Trophoblast cell (in vitro differentiated cells and primary cell): ENCODE data around the gene KRT79.

Source experiments
- DNase-seq, 2 donors: peaks; one replicate each; pipeline ENCODE4 v3.0.0-alpha.2; 2016
- H2AFZ ChIP-seq: 2 replicates; pipeline ENCODE4 v1.6.1; 2013; ENCODE audit warnings: low read length, moderate library complexity, mild to moderate bottlenecking; ENCODE audit not compliant: insufficient read depth, poor library complexity
- H2AK5ac ChIP-seq: 2 replicates; pipeline ENCODE4 v1.6.1; 2013; ENCODE audit warnings: mild to moderate bottlenecking, low read length
- H2BK120ac ChIP-seq: 2 replicates; pipeline ENCODE4 v1.6.1; 2013; ENCODE audit warnings: low read length, mild to moderate bottlenecking, moderate library complexity; ENCODE audit not compliant: insufficient read depth, poor library complexity
- H2BK12ac ChIP-seq: 2 replicates; pipeline ENCODE4 v1.6.1; 2013; ENCODE audit warnings: mild to moderate bottlenecking, low read length, moderate library complexity
- H2BK5ac ChIP-seq: 2 replicates; pipeline ENCODE4 v1.6.1; 2013; ENCODE audit warnings: low read length, low read depth, moderate library complexity, mild to moderate bottlenecking; ENCODE audit not compliant: poor library complexity
- H3K14ac ChIP-seq: 2 replicates; pipeline ENCODE4 v1.6.1; 2013; ENCODE audit warnings: mild to moderate bottlenecking, low read length
- H3K18ac ChIP-seq: 2 replicates; pipeline ENCODE4 v1.6.1; 2013; ENCODE audit warnings: mild to moderate bottlenecking, low read length
- H3K23ac ChIP-seq: 2 replicates; pipeline ENCODE4 v1.6.1; 2013; ENCODE audit warnings: low read length
- H3K27ac ChIP-seq: 2 replicates; pipeline ENCODE4 v1.5.1; 2013; ENCODE audit warnings: low read depth, mild to moderate bottlenecking, inconsistent platforms, low read length, moderate library complexity
- H3K27me3 ChIP-seq: 2 replicates; pipeline ENCODE4 v1.6.1; 2013; ENCODE audit warnings: inconsistent platforms, mild to moderate bottlenecking, low read length, moderate library complexity; ENCODE audit not compliant: insufficient read depth
- H3K36me3 ChIP-seq, 2 experiments: 1 replicate in 1 of 2; 2 replicates in 1 of 2; pipeline ENCODE4 v1.6.1; 2013; ENCODE audit warnings: low read length in 2 of 2, mild to moderate bottlenecking in 2 of 2, moderate library complexity in 1 of 2; ENCODE audit not compliant: insufficient read depth in 2 of 2, control insufficient read depth in 1 of 2
- H3K4ac ChIP-seq: 2 replicates; pipeline ENCODE4 v1.6.1; 2013; ENCODE audit warnings: low read depth, mild to moderate bottlenecking, low read length, moderate library complexity
- H3K4me1 ChIP-seq, 2 experiments: 1 replicate in 1 of 2; 2 replicates in 1 of 2; pipeline ENCODE4 v1.6.1; 2013; ENCODE audit warnings: low read length in 2 of 2, mild to moderate bottlenecking in 2 of 2, moderate library complexity in 1 of 2; ENCODE audit not compliant: insufficient read depth in 2 of 2, control insufficient read depth in 1 of 2
- H3K4me2 ChIP-seq: 2 replicates; pipeline ENCODE4 v1.6.1; 2013; ENCODE audit warnings: inconsistent platforms, mild to moderate bottlenecking, low read length, moderate library complexity
- H3K4me3 ChIP-seq: 2 replicates; pipeline ENCODE4 v1.5.1; 2013; ENCODE audit warnings: mild to moderate bottlenecking, low read depth, low read length, inconsistent platforms
- H3K79me1 ChIP-seq: one replicate; pipeline ENCODE4 v1.6.1; 2013; ENCODE audit warnings: low read length
- H3K79me2 ChIP-seq: 2 replicates; pipeline ENCODE4 v1.6.1; 2013; ENCODE audit warnings: low read length, mild to moderate bottlenecking; ENCODE audit not compliant: control insufficient read depth, insufficient read depth, poor library complexity
- H3K9ac ChIP-seq: 2 replicates; pipeline ENCODE4 v1.6.1; 2013; ENCODE audit warnings: mild to moderate bottlenecking, low read length
- H3K9me3 ChIP-seq: 2 replicates; pipeline ENCODE4 v1.6.1; 2013; ENCODE audit warnings: low read depth, mild to moderate bottlenecking, control low read depth, inconsistent platforms, low read length; ENCODE audit not compliant: insufficient read depth
- H4K12ac ChIP-seq: 2 replicates; pipeline ENCODE4 v1.6.1; 2013; ENCODE audit warnings: low read depth, mild to moderate bottlenecking, low read length, moderate library complexity
- H4K8ac ChIP-seq: 2 replicates; pipeline ENCODE4 v1.6.1; 2013; ENCODE audit warnings: low read depth, mild to moderate bottlenecking, low read length, moderate library complexity
- H4K91ac ChIP-seq: one replicate; pipeline ENCODE4 v1.6.1; 2013; ENCODE audit warnings: low read depth, mild to moderate bottlenecking, low read length, moderate library complexity
- WGBS: extraction: QIAGEN DNeasy Blood & Tissue Kit; methylation state at CpG from one replicate; pipeline ENCODE4 v1.1.7; 2013; ENCODE audit warnings: missing lambda C conversion rate; ENCODE audit not compliant: insufficient read length, insufficient coverage; ENCODE audit errors: extremely low coverage; 5-methylcytosine and 5-hydroxymethylcytosine counted together

Gene KRT79

DNA sequence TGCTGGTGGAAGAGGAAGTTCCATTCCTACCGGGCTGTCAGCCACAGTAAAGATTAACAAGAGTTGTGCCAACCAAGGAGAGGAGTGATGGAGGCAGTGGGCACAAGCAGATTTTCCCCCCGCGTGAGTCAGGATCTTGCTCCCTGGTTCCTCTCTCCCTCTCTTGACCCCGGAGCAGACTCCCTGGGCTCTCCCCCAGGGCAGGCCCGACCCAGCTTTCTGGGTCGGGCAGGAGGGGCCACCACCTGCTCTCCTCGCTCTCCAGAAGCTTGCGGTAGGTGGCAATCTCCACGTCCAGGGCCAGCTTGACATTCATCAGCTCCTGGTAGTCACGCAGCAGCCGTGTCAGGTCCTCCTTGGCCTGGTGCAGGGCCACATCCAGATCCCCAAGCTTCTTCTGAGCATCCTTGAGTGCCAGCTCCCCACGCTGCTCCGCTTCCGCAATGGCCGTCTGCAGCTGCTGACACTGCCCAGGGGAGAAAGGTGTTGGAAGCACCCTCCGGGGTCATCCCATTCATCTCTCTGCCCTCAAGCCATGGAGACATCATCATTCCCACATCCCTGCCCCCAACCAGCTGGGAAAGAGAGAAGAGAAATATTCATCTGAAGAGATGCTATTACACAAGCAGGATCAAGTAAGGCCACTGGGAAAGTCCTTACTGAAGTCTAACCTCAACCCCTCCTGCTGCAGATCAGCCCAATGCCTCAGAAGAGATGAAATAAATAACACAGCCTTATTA lies 11.2 kb downstream of the KRT79 start:
- no peak overlapping the region for H3K4ac ChIP-seq
- no peak overlapping the region for H4K8ac ChIP-seq
- no peak overlapping the region for H2AFZ ChIP-seq
- H3K14ac ChIP-seq: no peak overlapping the region
- no peaks in the 10 kb centered on the region for H3K79me1 ChIP-seq
- no CpG with 5 or more reads among the region's 16 CpGs for WGBS
- H3K4me2 ChIP-seq: no peak overlapping the region
- no peak overlapping the region for H3K9ac ChIP-seq
- no peaks in the 10 kb centered on the region for H3K36me3 ChIP-seq
- H2BK5ac ChIP-seq: no peak overlapping the region
- no peaks in the 10 kb centered on the region for H3K9me3 ChIP-seq
- no peak overlapping the region for H4K91ac ChIP-seq
- no peak overlapping the region for H3K4me3 ChIP-seq
- no peak overlapping the region for H2BK12ac ChIP-seq
- H3K27ac ChIP-seq: no peak overlapping the region
- H3K27me3 ChIP-seq: no peaks in the 10 kb centered on the region
- no peaks in the 10 kb centered on the region for H3K79me2 ChIP-seq
- H3K23ac ChIP-seq: no peak overlapping the region
- peak; percentile 66 to 68 for DNase-seq
- H3K4me1 ChIP-seq: peaks cover 0 to 2% of the 10 kb centered on the region in 2 experiments
- H2BK120ac ChIP-seq: no peak overlapping the region
- H2AK5ac ChIP-seq: no peak overlapping the region
- no peak overlapping the region for H3K18ac ChIP-seq
- no peak overlapping the region for H4K12ac ChIP-seq

DNA sequence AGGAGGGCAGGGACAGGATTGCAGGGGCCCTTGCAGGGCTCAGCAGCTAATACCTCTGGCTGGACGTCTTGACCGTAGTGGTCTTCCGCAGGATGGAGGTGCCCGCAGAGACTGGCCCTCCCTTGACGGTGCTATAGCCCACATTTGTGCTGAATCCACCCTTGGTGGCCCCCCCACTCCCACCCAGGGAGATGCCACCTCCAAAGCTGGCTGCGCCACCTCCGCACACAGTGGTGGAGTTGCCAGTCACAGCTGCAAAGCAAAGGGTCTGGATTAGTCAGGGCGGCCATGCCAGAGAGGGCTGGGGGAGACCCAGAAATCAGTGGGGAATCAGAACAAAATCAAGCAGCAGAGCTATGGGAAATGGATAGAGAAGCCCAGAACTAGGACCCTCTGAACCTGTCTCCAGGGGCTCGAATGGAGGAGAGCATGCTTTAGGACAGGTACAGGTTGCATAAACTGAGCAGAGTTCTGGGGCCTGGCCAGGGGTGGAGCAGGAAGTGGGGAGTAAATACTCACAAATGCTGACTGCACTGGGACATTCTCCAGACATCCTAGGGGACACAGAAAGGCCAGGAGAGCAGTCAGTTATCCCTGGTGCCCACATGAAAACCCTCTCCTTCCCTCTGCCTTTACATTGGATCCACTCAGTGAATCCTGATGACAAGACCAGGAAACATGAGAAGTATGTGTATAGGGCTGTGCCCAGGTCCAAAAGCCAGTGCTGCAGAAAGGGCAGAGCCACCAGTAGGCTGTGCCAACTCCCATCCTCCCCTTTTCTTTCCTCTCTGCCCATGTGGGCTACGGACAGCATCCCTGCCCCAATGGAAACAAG lies 12.1 kb downstream of the KRT79 start:
- Histone ChIP-seq H2BK120ac (no peak overlapping the region), H3K79me2 (no peaks in the 10 kb centered on the region), H3K23ac (no peak overlapping the region), H2BK5ac (no peak overlapping the region), H4K12ac (no peak overlapping the region), H3K9ac (no peak overlapping the region), H3K4me2 (no peak overlapping the region), H2BK12ac (no peak overlapping the region), H2AK5ac (no peak overlapping the region), H3K9me3 (no peaks in the 10 kb centered on the region), H3K18ac (no peak overlapping the region), H3K27ac (no peak overlapping the region), H3K79me1 (no peaks in the 10 kb centered on the region), H4K91ac (no peak overlapping the region), H3K14ac (no peak overlapping the region), H3K4me3 (no peak overlapping the region), H2AFZ (no peak overlapping the region), H3K27me3 (no peaks in the 10 kb centered on the region), H3K4me1 (peaks cover 0 to 1% of the 10 kb centered on the region in 2 experiments), H4K8ac (no peak overlapping the region), H3K36me3 (no peaks in the 10 kb centered on the region), H3K4ac (no peak overlapping the region)
- no CpG with 5 or more reads among the region's 10 CpGs for WGBS
- DNase-seq: peak in 1 of 2 donors; percentile 34

GRCh38 chr12:52821071-52821730 lies 12.9 kb downstream of the KRT79 start:
- no peak overlapping the region for H3K9ac ChIP-seq
- H3K27ac ChIP-seq: no peak overlapping the region
- H3K9me3 ChIP-seq: no peaks in the 10 kb centered on the region
- no peaks in the 10 kb centered on the region for H3K79me2 ChIP-seq
- no peak for DNase-seq
- no peaks in the 10 kb centered on the region for H3K27me3 ChIP-seq
- no peak overlapping the region for H4K91ac ChIP-seq
- H3K4me1 ChIP-seq: no peaks in the 10 kb centered on the region
- no peak overlapping the region for H2AK5ac ChIP-seq
- H4K12ac ChIP-seq: no peak overlapping the region
- no peaks in the 10 kb centered on the region for H3K36me3 ChIP-seq
- H2AFZ ChIP-seq: no peak overlapping the region
- no peak overlapping the region for H3K4ac ChIP-seq
- no peak overlapping the region for H2BK120ac ChIP-seq
- H3K4me2 ChIP-seq: no peak overlapping the region
- H3K79me1 ChIP-seq: no peaks in the 10 kb centered on the region
- no CpG with 5 or more reads among the region's 4 CpGs for WGBS
- H2BK12ac ChIP-seq: no peak overlapping the region
- no peak overlapping the region for H3K14ac ChIP-seq
- H3K23ac ChIP-seq: no peak overlapping the region
- no peak overlapping the region for H2BK5ac ChIP-seq
- H4K8ac ChIP-seq: no peak overlapping the region
- H3K18ac ChIP-seq: no peak overlapping the region
- no peak overlapping the region for H3K4me3 ChIP-seq

GRCh38 chr12:52820521-52820920 lies 13.6 kb downstream of the KRT79 start:
- H3K4ac ChIP-seq: no peak overlapping the region
- H3K4me3 ChIP-seq: no peak overlapping the region
- DNase-seq: no peak
- no peak overlapping the region for H2BK5ac ChIP-seq
- H4K12ac ChIP-seq: no peak overlapping the region
- H3K4me1 ChIP-seq: no peaks in the 10 kb centered on the region
- H3K9me3 ChIP-seq: no peaks in the 10 kb centered on the region
- no peak overlapping the region for H2AFZ ChIP-seq
- WGBS: no CpG with 5 or more reads among the region's 6 CpGs
- no peak overlapping the region for H3K27ac ChIP-seq
- no peak overlapping the region for H4K91ac ChIP-seq
- no peak overlapping the region for H3K9ac ChIP-seq
- no peak overlapping the region for H2BK120ac ChIP-seq
- no peak overlapping the region for H2AK5ac ChIP-seq
- H3K14ac ChIP-seq: no peak overlapping the region
- H3K79me2 ChIP-seq: no peaks in the 10 kb centered on the region
- H2BK12ac ChIP-seq: no peak overlapping the region
- H4K8ac ChIP-seq: no peak overlapping the region
- no peaks in the 10 kb centered on the region for H3K79me1 ChIP-seq
- no peaks in the 10 kb centered on the region for H3K27me3 ChIP-seq
- no peak overlapping the region for H3K18ac ChIP-seq
- no peak overlapping the region for H3K4me2 ChIP-seq
- H3K36me3 ChIP-seq: no peaks in the 10 kb centered on the region
- no peak overlapping the region for H3K23ac ChIP-seq
